Sigmoid colon (tissue), 7 donors: ENCODE results near the gene SPTBN4. TPM values are rescaled to one million over a fixed set of nuclear protein-coding genes. Genes with fewer than 3 reads are reported as not detected.

Experiments
- DNase-seq: peaks from one replicate; pipeline ENCODE4 v3.0.0-alpha.2; 2019
- H3K27ac ChIP-seq, 4 donors: fragments of 200-600 bp; sonication (generic); one replicate each; pipeline ENCODE4 v1.5.1; 2016 to 2019; ENCODE audit warnings: mild to moderate bottlenecking in 1 of 4
- H3K27me3 ChIP-seq, 3 donors: fragments of 200-600 bp; sonication (generic); one replicate each; pipeline ENCODE4 v1.5.1; 2019; ENCODE audit warnings: mild to moderate bottlenecking in 1 of 3
- H3K36me3 ChIP-seq, 4 donors: fragments of 200-600 bp; sonication (generic); one replicate each; pipeline ENCODE4 v1.5.1; 2016 to 2019
- H3K4me1 ChIP-seq, 4 donors: fragments of 200-600 bp; sonication (generic); one replicate each; pipeline ENCODE4 v1.5.1; 2017 to 2019
- H3K4me3 ChIP-seq, 4 donors: fragments of 200-600 bp; sonication (generic); one replicate each; pipeline ENCODE4 v1.5.1; 2017 to 2019; ENCODE audit warnings: mild to moderate bottlenecking in 2 of 4, moderate library complexity in 1 of 4
- H3K9me3 ChIP-seq, 4 donors: fragments of 200-600 bp in 3 of 4; sonication (generic) in 3 of 4; one replicate each; pipeline versions ENCODE4 v1.5.1 to v1.6.1; 2013 to 2019
- EP300 ChIP-seq, 4 donors: sonication (generic); formaldehyde crosslinking; IDR thresholded peaks; one replicate each; pipeline ENCODE4 v1.6.1; 2017; ENCODE audit warnings: antibody characterized with exemption in 4 of 4
- POLR2A ChIP-seq, 2 donors: fragments of 450-650 bp; IDR thresholded peaks; one replicate each; pipeline ENCODE4 v1.6.1; 2016; ENCODE audit warnings: antibody characterized with exemption in 2 of 2, mild to moderate bottlenecking in 2 of 2, moderate library complexity in 2 of 2
- POLR2AphosphoS5 ChIP-seq, 4 donors: sonication (generic); formaldehyde crosslinking; IDR thresholded peaks; one replicate each; pipeline ENCODE4 v1.6.1; 2017; ENCODE audit warnings: antibody characterized with exemption in 4 of 4
- WGBS, 2 donors: extraction: QIAGEN DNeasy Blood & Tissue Kit; methylation state at CpG; one replicate each; pipeline ENCODE4 v1.1.7; 2013; 5-methylcytosine and 5-hydroxymethylcytosine counted together
- intact Hi-C: fragments of 100-400 bp; cut with DNase I; formaldehyde crosslinking; loops from one replicate; pipeline ENCODE4 v1.15.1; 2023
- polyA plus RNA-seq, 3 donors: library from polyadenylated mRNA; stranded (reverse); fragments of 200-250 nt; gene quantifications; one replicate each; pipeline ENCODE4 v1.2.3, GENCODE V29; 2013
- total RNA-seq, 4 donors: library from RNA; depleted of rRNA; stranded (reverse); fragments of >200 nt; gene quantifications; one replicate each; pipeline ENCODE4 v1.1.0, GENCODE V29; 2016
- TF ChIP-seq, protein P1 (sequence below), 4 experiments: fragments of 450-650 bp in 3 of 4; fragments of 200-600 bp in 1 of 4; IDR thresholded peaks; one replicate each; pipeline ENCODE4 v1.5.1; 2016 to 2019; ENCODE audit warnings: antibody characterized with exemption in 4 of 4, mild to moderate bottlenecking in 3 of 4, moderate library complexity in 2 of 4
- donor health status: healthy with polysubstance abuse.
- donor health status: Bipolar disorder and iron deficiency.
- donor health status: healthy.

Gene SPTBN4
- total and polyA plus RNA-seq, 7 donors, result 0.23 to 5.0 (median 1.8) TPM; not detected in 1

- H3K36me3 ChIP-seq, result no peaks in the 10 kb centered on the region
- H3K27me3 ChIP-seq, result peaks cover 10 to 58% (median 30%) of the 10 kb centered on the region in 3 donors
- H3K27ac ChIP-seq, result no peak overlapping the region
- H3K9me3 ChIP-seq, result peaks cover 0 to 3% (median 0%) of the 10 kb centered on the region in 4 donors
- H3K4me1 ChIP-seq, result peaks cover 0 to 10% (median 4%) of the 10 kb centered on the region in 4 donors
- TF ChIP-seq POLR2AphosphoS5 (IDR thresholded peaks at IDR 0.05) (no peak), POLR2A (IDR thresholded peaks at IDR 0.05) (no peak)
- TF ChIP-seq, protein P1, sequence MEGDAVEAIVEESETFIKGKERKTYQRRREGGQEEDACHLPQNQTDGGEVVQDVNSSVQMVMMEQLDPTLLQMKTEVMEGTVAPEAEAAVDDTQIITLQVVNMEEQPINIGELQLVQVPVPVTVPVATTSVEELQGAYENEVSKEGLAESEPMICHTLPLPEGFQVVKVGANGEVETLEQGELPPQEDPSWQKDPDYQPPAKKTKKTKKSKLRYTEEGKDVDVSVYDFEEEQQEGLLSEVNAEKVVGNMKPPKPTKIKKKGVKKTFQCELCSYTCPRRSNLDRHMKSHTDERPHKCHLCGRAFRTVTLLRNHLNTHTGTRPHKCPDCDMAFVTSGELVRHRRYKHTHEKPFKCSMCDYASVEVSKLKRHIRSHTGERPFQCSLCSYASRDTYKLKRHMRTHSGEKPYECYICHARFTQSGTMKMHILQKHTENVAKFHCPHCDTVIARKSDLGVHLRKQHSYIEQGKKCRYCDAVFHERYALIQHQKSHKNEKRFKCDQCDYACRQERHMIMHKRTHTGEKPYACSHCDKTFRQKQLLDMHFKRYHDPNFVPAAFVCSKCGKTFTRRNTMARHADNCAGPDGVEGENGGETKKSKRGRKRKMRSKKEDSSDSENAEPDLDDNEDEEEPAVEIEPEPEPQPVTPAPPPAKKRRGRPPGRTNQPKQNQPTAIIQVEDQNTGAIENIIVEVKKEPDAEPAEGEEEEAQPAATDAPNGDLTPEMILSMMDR (IDR thresholded peaks at IDR 0.05), result no peak
- H3K4me3 ChIP-seq, result no peak overlapping the region
- WGBS, 2 donors, result 85 to 94% methylated on average over 4 of the region's 4 CpGs
- intact Hi-C loops, result no loop called here
- DNase-seq, result no peak
Observed at GRCh38 chr19:40550951-40551350, 84.2 kb downstream of the SPTBN4 start.

DNA sequence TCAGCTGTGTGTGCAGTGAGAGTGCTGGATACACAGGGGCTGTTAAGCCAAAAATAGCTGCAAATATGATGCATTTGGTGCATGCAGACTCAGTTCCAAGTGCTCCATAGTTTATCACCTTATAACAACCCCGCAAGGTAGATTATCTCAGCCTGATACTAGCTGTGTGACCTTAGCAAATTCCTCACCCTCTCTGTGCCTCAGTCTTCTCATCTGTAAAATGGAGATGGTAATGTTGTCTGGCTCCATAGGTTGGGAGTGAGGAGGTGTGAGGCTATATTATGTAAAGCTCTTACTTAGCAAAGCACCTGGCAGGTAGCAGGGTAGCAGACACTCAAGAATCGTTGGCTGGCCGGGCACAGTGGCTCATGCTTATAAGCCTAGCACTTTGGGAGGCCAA is 86.0 kb downstream of the SPTBN4 start:
- Histone ChIP-seq H3K4me3 (no peak overlapping the region), H3K9me3 (no peaks in the 10 kb centered on the region), H3K36me3 (no peaks in the 10 kb centered on the region), H3K27ac (no peak overlapping the region), H3K4me1 (peaks cover 0 to 10% (median 4%) of the 10 kb centered on the region in 4 donors), H3K27me3 (peaks cover 10 to 58% (median 30%) of the 10 kb centered on the region in 3 donors)
- intact Hi-C loops, result no loop called here
- WGBS, 2 donors, result 84 to 91% methylated on average over 3 of the region's 3 CpGs
- DNase-seq, result no peak
- TF ChIP-seq, protein P1 (IDR thresholded peaks at IDR 0.05), result no peak
- TF ChIP-seq POLR2A (IDR thresholded peaks at IDR 0.05) (no peak), POLR2AphosphoS5 (IDR thresholded peaks at IDR 0.05) (no peak), EP300 (IDR thresholded peaks at IDR 0.05) (no peak)

DNA sequence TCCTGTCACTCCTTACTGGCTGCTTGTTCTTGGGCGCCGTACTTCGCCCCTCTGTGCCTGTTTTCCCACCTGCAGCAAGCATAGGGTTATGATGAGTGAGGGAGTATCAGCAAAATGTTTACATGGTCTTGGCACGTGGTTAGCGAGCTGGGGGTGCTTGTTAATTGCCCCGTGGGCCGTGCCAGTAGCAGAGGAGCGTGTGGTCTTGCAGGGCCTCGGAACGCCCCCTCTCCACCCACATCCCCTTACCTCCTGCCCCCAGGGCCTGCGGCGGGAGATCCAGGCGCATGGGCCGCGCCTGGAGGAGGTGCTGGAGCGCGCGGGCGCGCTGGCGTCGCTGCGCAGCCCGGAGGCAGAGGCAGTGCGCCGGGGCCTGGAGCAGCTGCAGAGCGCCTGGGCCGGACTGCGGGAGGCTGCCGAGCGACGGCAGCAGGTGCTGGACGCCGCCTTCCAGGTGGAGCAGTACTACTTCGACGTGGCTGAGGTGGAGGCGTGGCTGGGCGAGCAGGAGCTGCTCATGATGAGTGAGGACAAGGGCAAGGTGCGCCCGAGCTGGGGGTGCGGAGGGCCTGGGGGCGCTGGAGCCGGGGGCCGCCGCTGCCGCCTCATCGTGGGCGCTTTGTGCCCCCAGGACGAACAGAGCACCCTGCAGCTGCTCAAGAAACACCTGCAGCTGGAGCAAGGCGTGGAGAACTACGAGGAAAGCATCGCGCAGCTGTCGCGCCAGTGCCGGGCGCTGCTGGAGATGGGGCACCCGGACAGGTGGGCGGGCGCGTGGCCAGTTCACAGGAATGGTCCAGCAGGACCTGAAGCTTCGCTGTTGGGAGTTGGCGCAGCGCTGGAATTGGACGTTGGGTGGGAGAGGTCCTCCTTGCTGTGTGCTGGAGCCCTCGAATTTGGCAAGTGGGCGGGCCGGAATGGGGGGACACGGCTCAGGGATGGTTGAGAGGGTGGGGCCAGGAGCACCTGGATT is 87.4 kb downstream of the SPTBN4 start:
- WGBS, 2 donors, result 11 to 16% methylated on average over 69 of the region's 69 CpGs
- Histone ChIP-seq H3K27me3 (peaks cover 10 to 53% (median 26%) of the 10 kb centered on the region in 3 donors), H3K27ac (no peak overlapping the region), H3K9me3 (no peaks in the 10 kb centered on the region), H3K4me3 (no peak overlapping the region), H3K36me3 (no peaks in the 10 kb centered on the region), H3K4me1 (peaks cover 0 to 5% (median under 1%) of the 10 kb centered on the region in 4 donors)
- DNase-seq, result no peak
- intact Hi-C loops, result no loop called here
- TF ChIP-seq, protein P1 (IDR thresholded peaks at IDR 0.05), result no peak
- TF ChIP-seq EP300 (IDR thresholded peaks at IDR 0.05) (no peak), POLR2AphosphoS5 (IDR thresholded peaks at IDR 0.05) (no peak), POLR2A (IDR thresholded peaks at IDR 0.05) (no peak)

DNA sequence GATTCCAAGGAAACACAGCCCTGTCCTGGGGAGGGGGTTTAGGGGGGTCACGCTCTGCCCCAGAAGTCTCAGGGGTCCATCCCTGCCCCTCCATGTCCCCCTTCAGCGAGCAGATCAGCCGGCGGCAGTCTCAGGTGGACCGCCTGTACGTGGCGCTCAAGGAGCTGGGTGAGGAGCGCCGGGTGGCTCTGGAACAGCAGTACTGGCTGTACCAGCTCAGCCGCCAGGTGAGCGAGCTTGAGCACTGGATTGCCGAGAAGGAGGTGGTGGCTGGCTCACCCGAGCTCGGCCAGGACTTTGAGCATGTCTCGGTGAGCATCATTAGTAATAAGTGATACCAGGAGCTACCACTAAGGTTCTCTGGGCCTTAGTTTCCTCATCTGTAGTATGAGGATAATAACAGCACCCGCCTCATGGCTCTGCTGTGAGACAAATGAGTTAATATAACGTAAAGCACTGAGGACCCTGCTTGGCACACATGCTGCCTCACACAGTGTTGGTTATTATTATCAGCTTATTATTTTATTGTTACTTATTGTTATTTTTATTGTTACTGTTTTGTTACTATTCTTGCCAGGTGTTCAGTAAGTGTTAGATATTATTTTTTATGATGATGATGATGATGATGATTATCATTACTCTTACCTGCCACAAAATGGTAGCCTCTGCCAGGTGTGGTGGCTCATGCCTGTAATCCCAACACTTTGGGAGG is 89.3 kb downstream of the SPTBN4 start:
- Histone ChIP-seq H3K4me3 (no peak overlapping the region), H3K9me3 (no peaks in the 10 kb centered on the region), H3K27ac (no peak overlapping the region), H3K36me3 (no peaks in the 10 kb centered on the region), H3K27me3 (peaks cover 10 to 35% (median 25%) of the 10 kb centered on the region in 3 donors), H3K4me1 (no peaks in the 10 kb centered on the region)
- TF ChIP-seq POLR2AphosphoS5 (IDR thresholded peaks at IDR 0.05), result no peak
- no peak for TF ChIP-seq EP300 (IDR thresholded peaks at IDR 0.05)
- TF ChIP-seq, protein P1 (IDR thresholded peaks at IDR 0.05), result no peak
- no peak for TF ChIP-seq POLR2A (IDR thresholded peaks at IDR 0.05)
- intact Hi-C loops, result no loop called here
- no peak for DNase-seq
- WGBS, 2 donors, result 69 to 81% methylated on average over 17 of the region's 17 CpGs
